HCT116 (cell line): Measurements from ENCODE around the gene PPP2CA. TPM values are rescaled to one million over a fixed set of nuclear protein-coding genes. Genes with fewer than 3 reads are reported as not detected.

Experiments used
- ATAC-seq: fragments of 200-7000 bp; cut with Tn5 transposase; 2 replicates; pipeline ENCODE4 v1.9.1; 2020; ENCODE audit warnings: mild to moderate bottlenecking, moderate library complexity
- BruUV-seq: library from RNA; stranded (reverse); fragments of 400-500 nt; replicated peaks from 2 replicates; lab custom pipeline; 2021; lab: Mats Ljungman, UMichigan
- CTCF ChIA-PET: fragments of 300-600 bp; sonication (Branson Sonifier 250); formaldehyde crosslinking; loops from one replicate; lab custom pipeline; 2021; ENCODE audit warnings: antibody characterized with exemption; lab: Charles Lee
- POLR2A ChIA-PET: fragments of 300-600, 350-600 bp; sonication (Branson Sonifier 250); formaldehyde crosslinking; loops from one replicate; lab custom pipeline; 2021; ENCODE audit warnings: antibody characterized with exemption; lab: Charles Lee
- RAD21 ChIA-PET, 2 experiments: fragments of 300-600 bp; sonication (Branson Sonifier 250); formaldehyde crosslinking; loops; one replicate each; lab custom pipeline; 2023; ENCODE audit warnings: low total read pairs in 2 of 2; ENCODE audit not compliant: uncharacterized antibody in 2 of 2, unreplicated experiment in 2 of 2, low non-redundant PET in 1 of 2; lab: Charles Lee
- DNase-seq: peaks from one replicate; pipeline ENCODE4 v3.0.0-alpha.2; 2010; ENCODE audit warnings: low read depth, low spot score
- H2AFZ ChIP-seq: fragments of 200-600 bp; shearing (Covaris generic), sonication (generic); 2 replicates; pipeline ENCODE4 v1.6.1; 2017; ENCODE audit warnings: low read depth, mixed run types, mixed read lengths, antibody characterized with exemption, low read length; ENCODE audit not compliant: poor library complexity, severe bottlenecking
- H3K27ac ChIP-seq: 2 replicates; pipeline ENCODE4 v1.5.1; 2012; ENCODE audit warnings: low read depth, low read length
- H3K27me3 ChIP-seq: fragments of 200-600 bp; sonication (generic); 2 replicates; pipeline ENCODE4 v1.6.1; 2016; ENCODE audit warnings: mixed run types, low read length, mixed read lengths; ENCODE audit not compliant: insufficient read depth
- H3K36me3 ChIP-seq, 2 experiments: fragments of 200-500 bp in 1 of 2; fragments of 200-600 bp in 1 of 2; sonication (Bioruptor generic) in 1 of 2; sonication (generic) in 1 of 2; 2 replicates each; pipeline versions ENCODE4 v1.5.1 to v1.6.1; 2014 to 2016; ENCODE audit warnings: low read length in 2 of 2, inconsistent platforms in 1 of 2, mixed read lengths in 1 of 2, mixed run types in 1 of 2; ENCODE audit not compliant: insufficient read depth in 2 of 2, control insufficient read depth in 1 of 2
- H3K4me1 ChIP-seq, 2 experiments: fragments of 200-600 bp in 1 of 2; sonication (generic) in 1 of 2; 2 replicates each; pipeline versions ENCODE4 v1.5.1 to v1.6.1; 2012 to 2017; ENCODE audit warnings: low read length in 2 of 2, inconsistent platforms in 1 of 2, mild to moderate bottlenecking in 1 of 2, mixed read lengths in 1 of 2, mixed run types in 1 of 2, moderate library complexity in 1 of 2; ENCODE audit not compliant: insufficient read depth in 2 of 2, control insufficient read depth in 1 of 2
- H3K4me2 ChIP-seq: fragments of 200-600 bp; sonication (generic); 2 replicates; pipeline ENCODE4 v1.6.1; 2017; ENCODE audit warnings: mixed run types, low read length, mixed read lengths
- H3K4me3 ChIP-seq, 2 experiments: fragments of 200-600 bp in 1 of 2; sonication (generic) in 1 of 2; replicated peaks in 1 of 2; 2 replicates each; pipeline ENCODE4 v1.5.1; 2011 to 2016; ENCODE audit warnings: low read length in 2 of 2, control low read depth in 1 of 2, low read depth in 1 of 2, mild to moderate bottlenecking in 1 of 2, mixed read lengths in 1 of 2, mixed run types in 1 of 2
- H3K79me2 ChIP-seq: fragments of 200-600 bp; sonication (generic); 2 replicates; pipeline ENCODE4 v1.6.1; 2017; ENCODE audit warnings: mild to moderate bottlenecking, mixed run types, low read length, moderate library complexity, mixed read lengths; ENCODE audit not compliant: insufficient read depth
- H3K9ac ChIP-seq: fragments of 200-600 bp; sonication (generic); 2 replicates; pipeline ENCODE4 v1.6.1; 2016; ENCODE audit warnings: low read length, mixed read lengths
- H3K9me2 ChIP-seq: fragments of 200-600 bp; sonication (generic), shearing (Covaris generic); 2 replicates; pipeline ENCODE4 v1.6.1; 2017; ENCODE audit warnings: mixed run types, mild to moderate bottlenecking, moderate library complexity; ENCODE audit not compliant: insufficient read depth
- H3K9me3 ChIP-seq, 2 experiments: fragments of 200-500 bp in 1 of 2; fragments of 200-600 bp in 1 of 2; sonication (Bioruptor generic) in 1 of 2; sonication (generic) in 1 of 2; 2 replicates each; pipeline ENCODE4 v1.6.1; 2014 to 2017; ENCODE audit warnings: low read length in 2 of 2, mixed read lengths in 2 of 2, inconsistent platforms in 1 of 2, low read depth in 1 of 2, mild to moderate bottlenecking in 1 of 2, mixed run types in 1 of 2, moderate library complexity in 1 of 2; ENCODE audit not compliant: control insufficient read depth in 1 of 2, insufficient read depth in 1 of 2
- H4K20me1 ChIP-seq: fragments of 200-600 bp; sonication (generic), shearing (Covaris generic); 2 replicates; pipeline ENCODE4 v1.6.1; 2017; ENCODE audit warnings: mixed run types, mild to moderate bottlenecking, moderate library complexity; ENCODE audit not compliant: insufficient read depth
- ATF3 ChIP-seq: IDR thresholded peaks from 2 replicates; pipeline ENCODE4 v1.6.1; 2012
- CBX3 ChIP-seq: IDR thresholded peaks from 2 replicates; pipeline ENCODE4 v1.6.1; 2012; ENCODE audit warnings: low read depth
- CEBPB ChIP-seq: IDR thresholded peaks from 2 replicates; pipeline ENCODE4 v1.6.1; 2012; ENCODE audit warnings: low read depth
- ELF1 ChIP-seq: IDR thresholded peaks from 2 replicates; pipeline ENCODE4 v1.6.1; 2012; ENCODE audit warnings: low read depth, borderline replicate concordance
- EZH2 ChIP-seq: fragments of 200-600 bp; sonication (generic); IDR thresholded peaks from 2 replicates; pipeline ENCODE4 v1.6.1; 2017; ENCODE audit warnings: antibody characterized with exemption, mixed run types
- FOSL1 ChIP-seq: IDR thresholded peaks from 2 replicates; pipeline ENCODE4 v1.6.1; 2012; ENCODE audit warnings: low read depth
- JUND ChIP-seq: IDR thresholded peaks from 2 replicates; pipeline ENCODE4 v1.6.1; 2012
- MAX ChIP-seq: IDR thresholded peaks from 2 replicates; pipeline ENCODE4 v1.6.1; 2012
- POLR2A ChIP-seq: IDR thresholded peaks from 2 replicates; pipeline ENCODE4 v1.7.0; 2011; ENCODE audit warnings: borderline replicate concordance; ENCODE audit not compliant: insufficient read depth, insufficient read length; ENCODE audit errors: extremely low read depth
- POLR2AphosphoS5 ChIP-seq: IDR thresholded peaks from 2 replicates; pipeline ENCODE4 v1.6.1; 2011; ENCODE audit warnings: mild to moderate bottlenecking, low read depth, low read length, moderate library complexity
- RAD21 ChIP-seq: IDR thresholded peaks from 2 replicates; pipeline ENCODE4 v1.6.1; 2012; ENCODE audit warnings: low read depth, mild to moderate bottlenecking
- REST ChIP-seq: IDR thresholded peaks from 2 replicates; pipeline ENCODE4 v1.6.1; 2012; ENCODE audit warnings: low read depth
- SIN3A ChIP-seq: IDR thresholded peaks from 2 replicates; pipeline ENCODE4 v1.6.1; 2012; ENCODE audit warnings: low read depth
- SP1 ChIP-seq: IDR thresholded peaks from 2 replicates; pipeline ENCODE4 v1.6.1; 2012; ENCODE audit warnings: low read depth
- SRF ChIP-seq: IDR thresholded peaks from 2 replicates; pipeline ENCODE4 v1.6.1; 2012; ENCODE audit warnings: low read depth
- TCF7L2 ChIP-seq: IDR thresholded peaks from 2 replicates; pipeline ENCODE4 v1.7.0; 2011; ENCODE audit warnings: borderline replicate concordance, inconsistent platforms; ENCODE audit not compliant: insufficient read depth, insufficient read length; ENCODE audit errors: extremely low read depth
- YY1 ChIP-seq: IDR thresholded peaks from 2 replicates; pipeline ENCODE4 v1.6.1; 2011; ENCODE audit warnings: low read length, low read depth, moderate library complexity, mild to moderate bottlenecking; ENCODE audit not compliant: insufficient replicate concordance; ENCODE audit errors: extremely low read depth
- ZFX ChIP-seq: fragments of 450-650 bp; IDR thresholded peaks from 2 replicates; pipeline ENCODE4 v1.6.1; 2017
- ZNF274 ChIP-seq: fragments of 200-500 bp; sonication (Bioruptor generic); IDR thresholded peaks from 2 replicates; pipeline ENCODE4 v1.6.1; 2014; ENCODE audit warnings: mild to moderate bottlenecking, low read depth, low read length, inconsistent platforms
- intact Hi-C: fragments of 100-400 bp; cut with micrococcal nuclease; formaldehyde crosslinking; loops from 2 replicates; pipeline ENCODE4 v1.10.0; 2022
- total RNA-seq: library from RNA; stranded (reverse); gene quantifications from one replicate; pipeline ENCODE4 v1.2.1, GENCODE V29; 2021; ENCODE audit not compliant: unreplicated experiment
- TF ChIP-seq, protein P1 (sequence below), 3 experiments: fragments of 200-600 bp in 1 of 3; sonication (generic) in 1 of 3; IDR thresholded peaks in 2 of 3; conservative IDR thresholded peaks in 1 of 3; 2 replicates each; pipeline ENCODE4 v1.5.1; 2012 to 2017; ENCODE audit warnings: low read depth in 2 of 3, low read length in 2 of 3, antibody characterized with exemption in 1 of 3, borderline replicate concordance in 1 of 3, control low read depth in 1 of 3, mild to moderate bottlenecking in 1 of 3, mixed read lengths in 1 of 3, mixed run types in 1 of 3, moderate library complexity in 1 of 3; ENCODE audit not compliant: insufficient read depth in 1 of 3

Gene PPP2CA
- total RNA-seq, 1 experiment from 2014 or later: 167 TPM

DNA sequence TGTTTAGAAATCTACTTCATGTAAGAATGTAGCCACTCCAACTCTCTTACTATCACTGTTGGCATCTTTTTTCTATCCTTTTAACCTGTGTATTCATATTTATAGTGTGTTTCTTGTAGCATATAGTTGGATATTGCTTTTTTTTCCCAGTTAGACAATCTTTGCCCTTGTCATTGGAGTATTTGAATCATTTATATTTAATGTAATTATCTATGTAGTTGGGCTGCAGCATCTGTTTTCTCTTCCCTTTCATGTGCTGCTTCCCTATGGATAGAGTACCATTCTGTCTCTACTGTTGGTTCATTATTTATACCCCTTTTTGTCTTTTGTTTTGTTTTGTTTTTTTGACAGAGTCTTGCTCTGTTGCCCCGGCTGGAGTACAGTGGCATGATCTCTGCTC lies 45.2 kb upstream of the PPP2CA start (continued):
- TF ChIP-seq REST (no peak), CBX3 (no peak), ELF1 (no peak), ZNF274 (no peak), SRF (no peak)

DNA sequence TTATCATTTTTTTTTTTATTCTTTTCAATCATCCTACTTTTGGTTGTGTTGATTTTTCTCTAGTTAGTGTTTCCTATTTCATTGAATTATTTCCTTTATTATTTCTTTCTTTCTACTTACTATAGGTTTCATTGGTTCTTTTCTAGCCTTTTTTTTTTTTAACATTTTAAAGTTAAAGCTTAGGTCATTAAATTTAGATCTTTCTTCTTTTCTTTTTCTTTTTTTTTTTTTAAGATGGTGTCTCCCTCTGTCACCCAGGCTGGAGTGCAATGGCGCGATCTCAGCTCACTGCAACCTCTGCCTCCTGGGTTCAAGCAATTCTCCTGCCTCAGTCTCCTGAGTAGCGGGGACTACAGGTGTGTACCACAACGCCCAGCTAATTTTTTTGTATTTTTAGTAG lies 43.0 kb upstream of the PPP2CA start:
- DNase-seq (no peak), ATAC-seq (no peak)
- ChIA-PET POLR2A (no interaction called here), CTCF (no interaction called here), RAD21 (no interaction called here)
- H3K4me1 ChIP-seq: peaks cover 0 to 11% of the 10 kb centered on the region in 2 experiments; a peak in 2 of 4 replicates
- no peak overlapping the region for H2AFZ ChIP-seq
- intact Hi-C loops: no loop called here
- no peaks in the 10 kb centered on the region for H3K27me3 ChIP-seq
- no peaks in the 10 kb centered on the region for H3K9me2 ChIP-seq
- H3K27ac ChIP-seq: no peak overlapping the region
- H3K9ac ChIP-seq: no peak overlapping the region
- H4K20me1 ChIP-seq: no peaks in the 10 kb centered on the region
- H3K4me2 ChIP-seq: no peak overlapping the region
- BruUV-seq: no TSS peak
- no peaks in the 10 kb centered on the region for H3K36me3 ChIP-seq
- no peaks in the 10 kb centered on the region for H3K79me2 ChIP-seq
- no peak overlapping the region for H3K4me3 ChIP-seq
- peaks cover 6% of the 10 kb centered on the region in 2 experiments; a peak in 2 of 4 replicates for H3K9me3 ChIP-seq
- no peak for TF ChIP-seq JUND
- TF ChIP-seq CEBPB: no peak
- TF ChIP-seq, protein P1, sequence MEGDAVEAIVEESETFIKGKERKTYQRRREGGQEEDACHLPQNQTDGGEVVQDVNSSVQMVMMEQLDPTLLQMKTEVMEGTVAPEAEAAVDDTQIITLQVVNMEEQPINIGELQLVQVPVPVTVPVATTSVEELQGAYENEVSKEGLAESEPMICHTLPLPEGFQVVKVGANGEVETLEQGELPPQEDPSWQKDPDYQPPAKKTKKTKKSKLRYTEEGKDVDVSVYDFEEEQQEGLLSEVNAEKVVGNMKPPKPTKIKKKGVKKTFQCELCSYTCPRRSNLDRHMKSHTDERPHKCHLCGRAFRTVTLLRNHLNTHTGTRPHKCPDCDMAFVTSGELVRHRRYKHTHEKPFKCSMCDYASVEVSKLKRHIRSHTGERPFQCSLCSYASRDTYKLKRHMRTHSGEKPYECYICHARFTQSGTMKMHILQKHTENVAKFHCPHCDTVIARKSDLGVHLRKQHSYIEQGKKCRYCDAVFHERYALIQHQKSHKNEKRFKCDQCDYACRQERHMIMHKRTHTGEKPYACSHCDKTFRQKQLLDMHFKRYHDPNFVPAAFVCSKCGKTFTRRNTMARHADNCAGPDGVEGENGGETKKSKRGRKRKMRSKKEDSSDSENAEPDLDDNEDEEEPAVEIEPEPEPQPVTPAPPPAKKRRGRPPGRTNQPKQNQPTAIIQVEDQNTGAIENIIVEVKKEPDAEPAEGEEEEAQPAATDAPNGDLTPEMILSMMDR (IDR thresholded peaks at IDR 0.05 in 2 of 3, conservative IDR thresholded peaks at IDR 0.05 in 1 of 3; ENCODE audit: borderline replicate concordance in 1 of 3, insufficient read depth in 1 of 3, low read depth in 2 of 3, low read length in 2 of 3): no peak
- no peak for TF ChIP-seq RAD21
- no peak for TF ChIP-seq SRF
- TF ChIP-seq EZH2: no peak
- no peak for TF ChIP-seq YY1
- no peak for TF ChIP-seq POLR2AphosphoS5
- TF ChIP-seq FOSL1: no peak
- no peak for TF ChIP-seq MAX
- TF ChIP-seq POLR2A: no peak
- TF ChIP-seq ZNF274: no peak
- TF ChIP-seq ZFX: no peak
- TF ChIP-seq SIN3A: no peak
- no peak for TF ChIP-seq ATF3
- TF ChIP-seq TCF7L2: no peak
- TF ChIP-seq SP1: no peak
